CD14-positive monocyte (primary cell): ENCODE results near the gene C20orf173. TPM values are rescaled to one million over a fixed set of nuclear protein-coding genes. Genes with fewer than 3 reads are reported as not detected.

Source experiments
- DNase-seq, 3 donors: peaks; one replicate each; pipeline ENCODE4 v3.0.0-alpha.2; 2011 to 2022
- H2AFZ ChIP-seq: 2 replicates; pipeline ENCODE4 v1.6.0; 2012; ENCODE audit warnings: mild to moderate bottlenecking, low read depth, low read length, inconsistent platforms; ENCODE audit not compliant: insufficient read depth, poor library complexity, severe bottlenecking
- H3K27ac ChIP-seq, 2 donors: 1 replicate in 1 of 2; 2 replicates in 1 of 2; pipeline ENCODE4 v1.5.1; 2012 to 2013; ENCODE audit warnings: low read length in 2 of 2, control low read depth in 1 of 2, inconsistent platforms in 1 of 2, low read depth in 1 of 2, mild to moderate bottlenecking in 1 of 2
- H3K27me3 ChIP-seq, 2 donors: one replicate each; pipeline versions ENCODE4 v1.6.0 to v1.6.1; 2011 to 2013; ENCODE audit warnings: low read length in 2 of 2; ENCODE audit not compliant: control insufficient read depth in 2 of 2, insufficient read depth in 2 of 2
- H3K36me3 ChIP-seq, 2 donors: replicated peaks in 1 of 2; 1 replicate in 1 of 2; 2 replicates in 1 of 2; pipeline versions ENCODE4 v1.5.1 to v1.6.1; 2012 to 2013; ENCODE audit warnings: low read length in 2 of 2, control low read depth in 1 of 2, inconsistent platforms in 1 of 2, mild to moderate bottlenecking in 1 of 2; ENCODE audit not compliant: insufficient read depth in 2 of 2, control insufficient read depth in 1 of 2
- H3K4me1 ChIP-seq, 2 donors: 1 replicate in 1 of 2; 2 replicates in 1 of 2; pipeline versions ENCODE4 v1.5.1 to v1.6.1; 2012 to 2013; ENCODE audit warnings: low read length in 2 of 2, control low read depth in 1 of 2, inconsistent platforms in 1 of 2, mild to moderate bottlenecking in 1 of 2, moderate library complexity in 1 of 2; ENCODE audit not compliant: insufficient read depth in 2 of 2, control insufficient read depth in 1 of 2
- H3K4me2 ChIP-seq: replicated peaks from 2 replicates; pipeline ENCODE3; 2012; ENCODE audit warnings: low read length, moderate library complexity, mild to moderate bottlenecking; ENCODE audit not compliant: poor library complexity, severe bottlenecking; ENCODE audit errors: extremely low read depth
- H3K4me3 ChIP-seq, 3 experiments: fragments of 200-600 bp in 1 of 3; sonication (generic) in 1 of 3; replicated peaks in 1 of 3; 1 replicate in 2 of 3; 2 replicates in 1 of 3; pipeline ENCODE4 v1.5.1; 2011 to 2013; ENCODE audit warnings: low read length in 3 of 3, mild to moderate bottlenecking in 3 of 3, control low read depth in 2 of 3, low read depth in 2 of 3, inconsistent platforms in 1 of 3, moderate library complexity in 1 of 3
- H3K79me2 ChIP-seq: 2 replicates; pipeline ENCODE4 v1.6.0; 2012; ENCODE audit warnings: mild to moderate bottlenecking, control low read depth, inconsistent platforms, low read length, moderate library complexity; ENCODE audit not compliant: insufficient read depth
- H3K9ac ChIP-seq: 2 replicates; pipeline ENCODE4 v1.6.0; 2017; ENCODE audit warnings: low read length, mild to moderate bottlenecking; ENCODE audit not compliant: insufficient read depth, poor library complexity, severe bottlenecking
- H3K9me3 ChIP-seq, 2 donors: replicated peaks in 1 of 2; 1 replicate in 1 of 2; 2 replicates in 1 of 2; pipeline versions ENCODE4 v1.5.1 to v1.6.1; 2012 to 2013; ENCODE audit warnings: low read length in 2 of 2, control low read depth in 1 of 2; ENCODE audit not compliant: control insufficient read depth in 1 of 2, insufficient read depth in 1 of 2
- H4K20me1 ChIP-seq: 2 replicates; pipeline ENCODE4 v1.6.0; 2012; ENCODE audit warnings: mild to moderate bottlenecking, low read length, control low read depth, moderate library complexity; ENCODE audit not compliant: insufficient read depth
- H3K27ac Mint-ChIP-seq, 7 donors: one replicate each; pipeline ENCODE4 v1.8.0; 2020; ENCODE audit warnings: mild to moderate bottlenecking in 7 of 7, mixed read lengths in 7 of 7, moderate library complexity in 6 of 7, inconsistent platforms in 2 of 7
- H3K27me3 Mint-ChIP-seq, 3 donors: one replicate each; pipeline ENCODE4 v1.8.0; 2021 to 2022; ENCODE audit warnings: low read depth in 3 of 3, mild to moderate bottlenecking in 3 of 3, mixed read lengths in 3 of 3, moderate library complexity in 3 of 3, inconsistent platforms in 1 of 3
- H3K36me3 Mint-ChIP-seq, 2 donors: one replicate each; pipeline ENCODE4 v1.8.0; 2020; ENCODE audit warnings: mixed read lengths in 2 of 2, inconsistent platforms in 1 of 2, mild to moderate bottlenecking in 1 of 2
- H3K4me1 Mint-ChIP-seq: one replicate; pipeline ENCODE4 v1.8.0; 2020; ENCODE audit warnings: mild to moderate bottlenecking, mixed read lengths
- H3K4me3 Mint-ChIP-seq, 2 donors: one replicate each; pipeline ENCODE4 v1.8.0; 2020; ENCODE audit warnings: mild to moderate bottlenecking in 2 of 2, mixed read lengths in 2 of 2, moderate library complexity in 1 of 2
- H3K9me3 Mint-ChIP-seq, 7 donors: one replicate each; pipeline ENCODE4 v1.8.0; 2020 to 2022; ENCODE audit warnings: mixed read lengths in 7 of 7, mild to moderate bottlenecking in 6 of 7, moderate library complexity in 6 of 7, inconsistent platforms in 2 of 7
- CTCF ChIP-seq: fragments of 200-600 bp; IDR thresholded peaks from one replicate; pipeline ENCODE4 v1.8.0; 2022; ENCODE audit warnings: antibody characterized with exemption, mild to moderate bottlenecking
- WGBS: methylation state at CpG from one replicate; pipeline ENCODE4 v1.1.5; 2013; ENCODE audit warnings: missing lambda C conversion rate; ENCODE audit not compliant: insufficient coverage; 5-methylcytosine and 5-hydroxymethylcytosine counted together
- intact Hi-C, 2 donors: fragments of 100-400 bp; cut with micrococcal nuclease; formaldehyde crosslinking; loops; one replicate each; pipeline versions ENCODE4 v1.15.0 to v1.15.1; 2023
- polyA plus RNA-seq, 3 donors: library from polyadenylated mRNA; depleted of rRNA in 1 of 3; unstranded in 2 of 3; stranded (reverse) in 1 of 3; fragments of 300-500 nt in 2 of 3; fragments of >200 nt in 1 of 3; fragmentation: Illumina TruSeq in 2 of 3; gene quantifications; 1 replicate in 2 of 3; 2 replicates in 1 of 3; pipeline ENCODE4 v1.2.3, GENCODE V29; 2012 to 2021

Gene C20orf173
- polyA plus RNA-seq, 3 donors: not detected

GRCh38 chr20:35575958-35576357 is 46.5 kb upstream of the C20orf173 start:
- Mint-ChIP-seq H3K27ac (no peak overlapping the region), H3K9me3 (peaks cover 0 to 23% (median 17%) of the 10 kb centered on the region in 7 donors), H3K27me3 (peaks cover 5 to 6% (median 6%) of the 10 kb centered on the region in 3 donors), H3K4me3 (no peak overlapping the region), H3K36me3 (no peaks in the 10 kb centered on the region), H3K4me1 (no peaks in the 10 kb centered on the region)
- Histone ChIP-seq H2AFZ (no peak overlapping the region), H3K4me3 (no peak overlapping the region), H3K9me3 (peaks cover 5 to 6% of the 10 kb centered on the region in 2 donors), H3K27ac (no peak overlapping the region), H3K36me3 (no peaks in the 10 kb centered on the region), H3K9ac (no peak overlapping the region), H3K4me1 (no peaks in the 10 kb centered on the region), H4K20me1 (no peaks in the 10 kb centered on the region), H3K27me3 (no peaks in the 10 kb centered on the region), H3K79me2 (no peaks in the 10 kb centered on the region), H3K4me2 (no peak overlapping the region)
- TF ChIP-seq CTCF: no peak
- intact Hi-C loops: no loop called here
- no CpG with 5 or more reads among the region's 4 CpGs for WGBS
- no peak for DNase-seq

- no peak overlapping the region for H3K9ac ChIP-seq
- no peak for DNase-seq
- no peak overlapping the region for H3K4me2 ChIP-seq
- H3K27me3 ChIP-seq: no peaks in the 10 kb centered on the region
- Mint-ChIP-seq H3K27ac (no peak overlapping the region), H3K4me3 (no peak overlapping the region), H3K9me3 (peaks cover 0 to 20% (median 17%) of the 10 kb centered on the region in 7 donors), H3K36me3 (no peaks in the 10 kb centered on the region), H3K4me1 (no peaks in the 10 kb centered on the region), H3K27me3 (peaks cover 1 to 7% (median 4%) of the 10 kb centered on the region in 3 donors)
- no peak for TF ChIP-seq CTCF
- no peaks in the 10 kb centered on the region for H3K79me2 ChIP-seq
- no peaks in the 10 kb centered on the region for H3K4me1 ChIP-seq
- H2AFZ ChIP-seq: no peak overlapping the region
- H3K27ac ChIP-seq: no peak overlapping the region
- H3K36me3 ChIP-seq: no peaks in the 10 kb centered on the region
- no peak overlapping the region for H3K4me3 ChIP-seq
- H3K9me3 ChIP-seq: peaks cover 5 to 6% of the 10 kb centered on the region in 2 donors
- H4K20me1 ChIP-seq: no peaks in the 10 kb centered on the region
- no CpG with 5 or more reads among the region's 4 CpGs for WGBS
- intact Hi-C loops: no loop called here
Observed at GRCh38 chr20:35572838-35573237, 43.4 kb upstream of the C20orf173 start.
